KOPT-K1 (cell line): ENCODE data around the gene ENTREP1.

Source experiments
- H3K27ac ChIP-seq: fragments of 200-600 bp; sonication (generic); 2 replicates; pipeline ENCODE4 v1.5.1; 2016; ENCODE audit warnings: antibody characterized with exemption, mild to moderate bottlenecking, low read depth, low read length; ENCODE audit not compliant: poor library complexity, severe bottlenecking
- H3K36me3 ChIP-seq: fragments of 200-600 bp; sonication (generic); 2 replicates; pipeline ENCODE4 v1.5.1; 2017; ENCODE audit warnings: antibody characterized with exemption, mild to moderate bottlenecking, low read length, moderate library complexity; ENCODE audit not compliant: insufficient read depth
- H3K9me3 ChIP-seq: fragments of 200-600 bp; sonication (generic); 2 replicates; pipeline ENCODE4 v1.5.1; 2017; ENCODE audit warnings: antibody characterized with exemption, low read length, mild to moderate bottlenecking; ENCODE audit not compliant: insufficient read depth, poor library complexity, severe bottlenecking

The ENTREP1 gene

GRCh38 chr9:69333716-69334115 lies 8.7 kb downstream of the ENTREP1 start:
- Histone ChIP-seq H3K27ac (no peak overlapping the region), H3K36me3 (no peaks in the 10 kb centered on the region), H3K9me3 (no peaks in the 10 kb centered on the region)

GRCh38 chr9:69334317-69334716 lies 9.3 kb downstream of the ENTREP1 start:
- Histone ChIP-seq H3K36me3 (no peaks in the 10 kb centered on the region), H3K27ac (no peak overlapping the region), H3K9me3 (no peaks in the 10 kb centered on the region)

DNA sequence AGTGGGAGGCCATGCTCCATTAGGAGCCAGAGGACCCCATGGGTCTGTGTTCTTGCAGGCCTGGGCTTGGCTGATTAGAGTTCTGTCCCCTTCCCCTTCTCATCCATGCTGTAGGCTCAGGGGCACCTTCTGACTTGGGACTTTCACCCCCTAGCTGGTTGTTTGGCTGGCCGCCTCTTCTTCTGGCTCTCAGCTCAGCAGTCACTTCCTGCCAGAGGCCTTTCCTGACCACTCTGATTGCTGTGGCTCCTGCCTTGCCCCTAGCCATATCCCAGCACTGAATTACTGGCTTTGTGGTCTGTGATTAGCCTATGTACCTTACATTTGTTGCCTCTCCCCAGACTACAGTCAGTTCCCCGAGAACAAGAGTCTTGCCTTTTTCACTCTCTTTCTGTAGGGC lies 14.6 kb downstream of the ENTREP1 start:
- Histone ChIP-seq H3K27ac (no peak overlapping the region), H3K9me3 (no peaks in the 10 kb centered on the region)

GRCh38 chr9:69340631-69341030 lies 15.6 kb downstream of the ENTREP1 start:
- Histone ChIP-seq H3K9me3 (no peaks in the 10 kb centered on the region), H3K27ac (no peak overlapping the region), H3K36me3 (no peaks in the 10 kb centered on the region)

More for the DNA sequence above, 14.6 kb downstream of the ENTREP1 start:
- H3K36me3 ChIP-seq, result no peaks in the 10 kb centered on the region

- Histone ChIP-seq H3K36me3 (no peaks in the 10 kb centered on the region), H3K27ac (no peak overlapping the region), H3K9me3 (no peaks in the 10 kb centered on the region)
Observed at GRCh38 chr9:69342769-69343168, 17.8 kb downstream of the ENTREP1 start.

DNA sequence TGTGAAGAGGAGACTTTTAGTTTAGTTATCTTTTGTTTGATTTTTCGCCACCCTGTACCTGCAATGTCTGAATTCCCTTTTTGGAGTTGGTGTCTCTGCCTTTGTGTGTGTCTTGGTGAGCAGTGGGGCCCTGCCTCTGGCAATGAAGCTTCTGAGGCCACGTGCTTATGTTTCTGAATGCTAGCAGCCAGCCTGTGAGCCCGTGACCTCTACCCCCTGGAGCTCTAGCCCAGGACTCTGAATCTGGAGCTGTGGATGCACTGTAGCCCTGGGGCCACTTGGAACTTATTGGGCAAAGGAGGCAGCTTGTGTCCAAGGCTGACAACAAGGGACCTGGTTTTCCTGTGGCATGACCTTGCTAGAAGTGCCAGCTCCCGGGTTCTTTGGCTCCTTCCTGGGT lies 19.4 kb downstream of the ENTREP1 start:
- no peaks in the 10 kb centered on the region for H3K36me3 ChIP-seq
- H3K9me3 ChIP-seq, result no peaks in the 10 kb centered on the region
- H3K27ac ChIP-seq, result no peak overlapping the region

- H3K9me3 ChIP-seq, result no peaks in the 10 kb centered on the region
- no peaks in the 10 kb centered on the region for H3K36me3 ChIP-seq
Observed at GRCh38 chr9:69346596-69347390, 21.8 kb downstream of the ENTREP1 start.

GRCh38 chr9:69347607-69348006 lies 22.6 kb downstream of the ENTREP1 start:
- Histone ChIP-seq H3K36me3 (no peaks in the 10 kb centered on the region), H3K9me3 (no peaks in the 10 kb centered on the region), H3K27ac (no peak overlapping the region)

More at GRCh38 chr9:69346596-69347390, 21.8 kb downstream of the ENTREP1 start:
- no peak overlapping the region for H3K27ac ChIP-seq

DNA sequence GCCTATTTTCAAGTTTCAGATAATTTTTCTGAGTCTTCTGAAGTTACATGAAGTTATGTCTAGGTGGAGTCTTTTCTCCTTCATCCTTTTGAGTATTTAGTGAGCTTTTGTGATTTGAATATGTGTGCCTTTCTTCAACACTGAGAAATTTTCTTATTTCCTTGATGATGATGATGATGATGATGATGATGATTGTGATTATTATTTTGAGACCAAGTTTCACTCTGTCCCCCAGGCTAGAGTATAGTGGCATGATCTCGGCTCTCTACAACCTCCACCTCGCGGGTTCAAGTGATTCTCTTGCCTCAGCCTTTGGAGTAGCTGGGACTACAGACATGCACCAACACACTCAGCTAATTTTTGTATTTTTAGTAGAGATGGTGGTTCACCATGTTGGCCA lies 26.2 kb downstream of the ENTREP1 start:
- H3K27ac ChIP-seq, result no peak overlapping the region
- no peaks in the 10 kb centered on the region for H3K36me3 ChIP-seq
- no peaks in the 10 kb centered on the region for H3K9me3 ChIP-seq

- H3K9me3 ChIP-seq, result no peaks in the 10 kb centered on the region
- no peak overlapping the region for H3K27ac ChIP-seq
- no peaks in the 10 kb centered on the region for H3K36me3 ChIP-seq
Observed at GRCh38 chr9:69355232-69355631, 30.2 kb downstream of the ENTREP1 start.

GRCh38 chr9:69357030-69357775 lies 32.2 kb downstream of the ENTREP1 start:
- Histone ChIP-seq H3K9me3 (no peaks in the 10 kb centered on the region), H3K36me3 (no peaks in the 10 kb centered on the region)

DNA sequence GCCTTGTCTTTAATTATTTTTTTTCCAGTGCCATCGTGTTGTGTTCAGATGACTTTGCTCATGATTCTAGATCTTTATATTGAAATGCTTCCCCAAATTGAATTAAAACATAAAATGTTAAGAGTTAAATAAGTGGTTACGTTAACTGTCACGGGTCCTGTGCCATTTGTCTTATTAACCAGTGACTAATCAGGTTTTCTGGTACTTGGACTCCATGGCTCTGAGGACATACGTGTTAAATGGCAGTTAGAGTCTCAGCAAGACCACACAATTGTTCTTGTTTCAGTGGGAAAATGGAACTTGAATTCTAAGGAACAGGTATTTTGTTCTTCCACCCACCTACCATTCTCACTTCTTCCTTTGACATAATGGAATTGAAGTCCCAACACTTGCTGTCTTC lies 32.8 kb downstream of the ENTREP1 start:
- Histone ChIP-seq H3K36me3 (no peaks in the 10 kb centered on the region), H3K27ac (no peak overlapping the region), H3K9me3 (no peaks in the 10 kb centered on the region)

More at GRCh38 chr9:69357030-69357775, 32.2 kb downstream of the ENTREP1 start:
- no peak overlapping the region for H3K27ac ChIP-seq

DNA sequence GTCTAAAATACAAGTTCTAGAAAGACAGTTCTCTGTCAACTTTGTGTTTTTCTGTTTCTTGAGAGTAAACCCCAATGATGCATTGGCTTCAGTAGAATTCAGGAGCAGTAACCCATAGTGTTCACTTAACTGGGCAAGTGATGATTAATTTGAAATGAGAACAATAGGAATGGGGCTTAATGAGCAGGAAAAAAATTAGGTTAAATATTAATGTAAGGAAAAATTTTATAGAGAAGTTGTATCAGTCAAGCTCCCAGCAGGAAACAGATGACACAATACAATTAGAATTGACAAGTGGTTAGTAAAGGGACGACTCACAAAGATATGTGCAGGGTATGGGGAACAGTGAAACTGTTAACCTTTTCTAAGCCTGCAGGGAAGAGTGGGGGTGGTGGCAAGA lies 38.2 kb downstream of the ENTREP1 start:
- Histone ChIP-seq H3K9me3 (no peaks in the 10 kb centered on the region), H3K36me3 (no peaks in the 10 kb centered on the region), H3K27ac (no peak overlapping the region)

- Histone ChIP-seq H3K9me3 (no peaks in the 10 kb centered on the region), H3K27ac (no peak overlapping the region), H3K36me3 (no peaks in the 10 kb centered on the region)
Observed at GRCh38 chr9:69364510-69365150, 39.6 kb downstream of the ENTREP1 start.

DNA sequence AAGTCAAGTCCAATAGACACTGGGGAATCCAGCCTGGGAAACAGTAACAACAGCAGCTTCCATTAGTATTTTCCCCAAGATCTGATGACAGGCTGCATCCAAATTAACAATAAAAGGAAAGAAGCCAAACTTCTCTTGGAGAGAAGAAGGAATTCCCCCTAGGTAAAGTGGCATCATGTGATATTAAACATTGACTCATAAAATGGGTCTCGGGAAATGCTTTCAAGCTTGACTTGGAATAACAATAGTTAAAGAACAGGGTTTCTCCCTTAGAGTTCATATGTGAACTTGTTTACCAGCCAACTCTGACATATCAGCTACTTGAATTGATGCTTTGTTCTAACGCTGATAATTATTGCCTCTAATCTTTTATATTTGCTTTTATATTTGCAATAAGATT lies 45.4 kb downstream of the ENTREP1 start:
- Histone ChIP-seq H3K27ac (no peak overlapping the region), H3K36me3 (no peaks in the 10 kb centered on the region)

More for the DNA sequence above, 45.4 kb downstream of the ENTREP1 start:
- no peaks in the 10 kb centered on the region for H3K9me3 ChIP-seq
